Central memory CD8-positive, alpha-beta T cell (primary cell): Measurements from ENCODE around the gene PRKCA.

ENCODE experiments used
- ATAC-seq: fragments of 150-1000 bp; cut with Tn5 transposase; replicated peaks from 2 replicates; pipeline ENCODE4 v1.10.0; 2022; ENCODE audit warnings: mild to moderate bottlenecking, moderate FRiP score, moderate number of reproducible peaks; ENCODE audit not compliant: poor library complexity, severe bottlenecking; ENCODE audit errors: extremely low read depth
- DNase-seq, 2 donors: peaks; one replicate each; pipeline ENCODE4 v3.0.0; 2021; ENCODE audit warnings: low spot score in 2 of 2
- H3K27ac Mint-ChIP-seq: one replicate; pipeline ENCODE4 v1.8.0; 2022; ENCODE audit warnings: low read depth, mild to moderate bottlenecking, moderate library complexity, mixed read lengths
- H3K27me3 Mint-ChIP-seq: one replicate; pipeline ENCODE4 v1.8.0; 2022; ENCODE audit warnings: mixed read lengths
- H3K36me3 Mint-ChIP-seq: one replicate; pipeline ENCODE4 v1.8.0; 2022; ENCODE audit warnings: mild to moderate bottlenecking, moderate library complexity, mixed read lengths; ENCODE audit not compliant: insufficient read depth
- H3K4me1 Mint-ChIP-seq: one replicate; pipeline ENCODE4 v1.8.0; 2022; ENCODE audit warnings: mixed read lengths
- H3K4me3 Mint-ChIP-seq: one replicate; pipeline ENCODE4 v1.8.0; 2022; ENCODE audit warnings: mild to moderate bottlenecking, moderate library complexity, mixed read lengths
- H3K9me3 Mint-ChIP-seq: one replicate; pipeline ENCODE4 v1.8.0; 2022; ENCODE audit warnings: mixed read lengths

PRKCA gene

DNA sequence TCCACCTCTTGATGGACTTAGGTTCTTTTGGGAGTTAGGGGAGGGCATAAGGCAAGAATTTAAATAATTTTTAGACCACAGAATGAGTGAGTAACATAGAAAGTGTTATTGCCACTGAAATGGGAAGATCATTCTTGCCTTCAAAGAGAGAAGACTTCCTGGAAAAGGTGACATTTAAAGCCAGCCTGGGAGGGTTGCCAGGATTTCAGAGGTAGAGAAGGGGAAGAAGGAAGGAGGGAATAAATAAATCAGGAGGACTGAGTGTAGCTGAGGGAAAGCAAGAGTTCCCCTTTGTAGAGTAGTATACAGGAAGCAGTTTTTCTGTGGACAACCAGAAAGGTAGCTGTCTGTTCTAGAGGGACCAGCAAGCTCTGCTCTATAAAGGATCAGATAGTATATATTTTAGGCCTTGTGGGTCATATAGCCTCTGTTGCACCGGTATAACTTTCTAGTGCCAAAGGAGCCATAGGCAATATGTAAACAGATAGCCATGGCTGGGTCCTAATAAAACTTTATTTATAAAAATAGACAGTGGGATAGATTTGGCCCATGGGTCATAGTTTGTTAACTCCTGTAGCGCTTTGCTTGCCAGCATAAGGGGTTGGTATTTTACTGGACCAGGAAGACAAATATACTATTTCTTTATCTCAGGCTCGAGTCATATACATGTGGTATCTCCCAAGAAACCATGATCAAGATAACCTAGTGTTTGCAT lies 385.3 kb downstream of the PRKCA start:
- Mint-ChIP-seq H3K4me1 (peaks cover 10% of the 10 kb centered on the region), H3K27me3 (no peaks in the 10 kb centered on the region), H3K9me3 (no peaks in the 10 kb centered on the region), H3K4me3 (no peak overlapping the region), H3K27ac (no peak overlapping the region), H3K36me3 (peaks cover 5% of the 10 kb centered on the region)
- ATAC-seq (no peak), DNase-seq (no peak)

GRCh38 chr17:66689221-66689620 lies 386.8 kb downstream of the PRKCA start:
- ATAC-seq, result no peak
- Mint-ChIP-seq H3K4me1 (peaks cover 10% of the 10 kb centered on the region), H3K27me3 (no peaks in the 10 kb centered on the region), H3K27ac (no peak overlapping the region), H3K9me3 (no peaks in the 10 kb centered on the region), H3K4me3 (no peak overlapping the region), H3K36me3 (peaks cover 5% of the 10 kb centered on the region)
- DNase-seq, result no peak

GRCh38 chr17:66690166-66690565 lies 387.8 kb downstream of the PRKCA start:
- Mint-ChIP-seq H3K9me3 (no peaks in the 10 kb centered on the region), H3K27me3 (no peaks in the 10 kb centered on the region), H3K4me3 (no peak overlapping the region), H3K4me1 (peaks cover 10% of the 10 kb centered on the region), H3K36me3 (peaks cover 5% of the 10 kb centered on the region), H3K27ac (no peak overlapping the region)
- DNase-seq (no peak), ATAC-seq (no peak)

DNA sequence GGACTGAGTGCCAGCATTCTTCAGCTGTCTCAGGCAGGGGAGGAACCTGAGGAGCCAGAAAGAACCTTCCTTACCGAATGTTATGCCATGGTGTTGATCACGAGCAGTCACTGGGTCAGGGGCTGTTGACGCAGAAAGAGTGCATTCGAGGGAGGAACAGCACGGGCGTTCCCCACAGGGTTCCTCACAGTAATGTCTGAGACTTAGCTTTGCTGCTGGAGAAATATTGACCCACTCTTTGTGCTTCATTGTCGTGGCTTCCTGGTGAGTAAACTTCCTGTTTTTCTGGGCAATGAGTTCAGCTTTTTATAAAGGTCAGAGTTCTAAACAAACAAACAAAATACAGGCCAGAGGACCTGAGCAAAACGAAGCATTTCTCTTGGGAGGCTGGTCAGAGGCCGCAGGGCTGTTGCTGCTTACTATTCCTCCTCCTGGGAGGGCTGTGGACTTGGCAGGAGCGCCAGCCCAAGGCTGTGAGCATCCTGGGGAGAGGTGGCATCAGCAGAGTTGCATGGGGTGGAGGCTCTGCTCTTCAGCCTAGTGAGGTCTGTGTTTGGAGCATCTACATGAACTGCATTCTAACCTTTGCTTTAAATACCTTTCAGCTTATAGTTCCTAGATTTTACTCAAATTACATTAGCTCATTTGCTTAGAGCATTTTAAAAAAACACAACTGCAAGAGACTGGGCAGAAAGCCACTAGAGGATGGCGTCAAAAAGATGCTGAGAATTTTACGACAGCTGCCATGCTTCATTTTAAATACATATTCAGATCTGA lies 389.4 kb downstream of the PRKCA start:
- no peak for DNase-seq
- Mint-ChIP-seq H3K4me1 (peaks cover 10% of the 10 kb centered on the region), H3K27ac (no peak overlapping the region), H3K9me3 (no peaks in the 10 kb centered on the region), H3K4me3 (no peak overlapping the region), H3K36me3 (peaks cover 5% of the 10 kb centered on the region), H3K27me3 (no peaks in the 10 kb centered on the region)
- ATAC-seq, result no peak

DNA sequence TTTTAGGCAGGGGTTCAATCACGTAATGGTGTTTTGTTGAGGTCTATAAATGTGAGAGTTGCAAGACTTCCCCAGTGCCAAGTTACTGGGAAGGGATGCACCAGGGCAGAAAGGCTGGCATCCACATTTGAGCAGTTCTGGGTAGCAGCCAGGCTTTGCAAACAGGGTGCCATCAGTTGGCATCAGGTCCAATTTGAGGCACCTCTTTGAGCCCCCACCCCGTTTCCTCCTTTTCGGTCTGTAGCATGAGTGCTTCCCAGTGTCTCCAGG lies 389.9 kb downstream of the PRKCA start:
- no peaks in the 10 kb centered on the region for H3K9me3 Mint-ChIP-seq
- peaks cover 10% of the 10 kb centered on the region for H3K4me1 Mint-ChIP-seq
- ATAC-seq, result no peak
- no peak for DNase-seq
- H3K27ac Mint-ChIP-seq, result no peak overlapping the region
- no peak overlapping the region for H3K4me3 Mint-ChIP-seq
- H3K27me3 Mint-ChIP-seq, result no peaks in the 10 kb centered on the region
- H3K36me3 Mint-ChIP-seq, result peaks cover 8% of the 10 kb centered on the region

- no peak overlapping the region for H3K4me3 Mint-ChIP-seq
- peaks cover 10% of the 10 kb centered on the region for H3K4me1 Mint-ChIP-seq
- H3K27ac Mint-ChIP-seq, result no peak overlapping the region
- H3K36me3 Mint-ChIP-seq, result peaks cover 6% of the 10 kb centered on the region
- ATAC-seq (no peak), DNase-seq (no peak)
- H3K9me3 Mint-ChIP-seq, result peaks cover 8% of the 10 kb centered on the region
- no peaks in the 10 kb centered on the region for H3K27me3 Mint-ChIP-seq
These were observed 392.7 kb downstream of the PRKCA start for GRCh38 chr17:66695098-66695497.

DNA sequence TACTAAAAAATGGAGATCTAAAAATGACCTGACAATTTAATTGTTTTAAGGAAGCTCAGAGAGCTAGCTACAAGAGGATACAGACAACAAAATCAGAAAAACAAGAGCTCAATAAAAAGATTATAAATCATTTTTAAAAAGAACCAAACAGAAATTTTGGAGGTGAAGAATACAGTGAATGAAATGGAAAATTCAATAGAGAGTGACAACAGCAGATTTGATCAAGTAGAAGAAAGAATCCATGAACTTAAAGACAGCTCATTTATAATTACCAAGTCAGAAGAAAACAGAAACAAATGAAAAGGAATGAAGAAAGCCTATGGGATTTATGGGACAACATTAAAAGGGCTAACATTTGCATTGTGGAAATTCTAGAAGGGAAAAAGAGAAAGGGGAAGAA lies 395.9 kb downstream of the PRKCA start:
- Mint-ChIP-seq H3K27ac (no peak overlapping the region), H3K9me3 (peaks cover 8% of the 10 kb centered on the region), H3K4me3 (no peak overlapping the region), H3K27me3 (no peaks in the 10 kb centered on the region), H3K36me3 (peaks cover 8% of the 10 kb centered on the region), H3K4me1 (no peaks in the 10 kb centered on the region)
- ATAC-seq (no peak), DNase-seq (no peak)

GRCh38 chr17:66701462-66701861 lies 399.0 kb downstream of the PRKCA start:
- no peak overlapping the region for H3K4me3 Mint-ChIP-seq
- ATAC-seq, result no peak
- H3K27me3 Mint-ChIP-seq, result no peaks in the 10 kb centered on the region
- no peak for DNase-seq
- peaks cover 8% of the 10 kb centered on the region for H3K9me3 Mint-ChIP-seq
- no peaks in the 10 kb centered on the region for H3K4me1 Mint-ChIP-seq
- peaks cover 9% of the 10 kb centered on the region for H3K36me3 Mint-ChIP-seq
- no peak overlapping the region for H3K27ac Mint-ChIP-seq

- H3K36me3 Mint-ChIP-seq, result peaks cover 7% of the 10 kb centered on the region
- peaks cover 8% of the 10 kb centered on the region for H3K9me3 Mint-ChIP-seq
- H3K4me1 Mint-ChIP-seq, result no peaks in the 10 kb centered on the region
- no peak overlapping the region for H3K4me3 Mint-ChIP-seq
- no peaks in the 10 kb centered on the region for H3K27me3 Mint-ChIP-seq
- no peak overlapping the region for H3K27ac Mint-ChIP-seq
- no peak for DNase-seq
- ATAC-seq, result no peak
These were observed 399.9 kb downstream of the PRKCA start for GRCh38 chr17:66702106-66702936.

DNA sequence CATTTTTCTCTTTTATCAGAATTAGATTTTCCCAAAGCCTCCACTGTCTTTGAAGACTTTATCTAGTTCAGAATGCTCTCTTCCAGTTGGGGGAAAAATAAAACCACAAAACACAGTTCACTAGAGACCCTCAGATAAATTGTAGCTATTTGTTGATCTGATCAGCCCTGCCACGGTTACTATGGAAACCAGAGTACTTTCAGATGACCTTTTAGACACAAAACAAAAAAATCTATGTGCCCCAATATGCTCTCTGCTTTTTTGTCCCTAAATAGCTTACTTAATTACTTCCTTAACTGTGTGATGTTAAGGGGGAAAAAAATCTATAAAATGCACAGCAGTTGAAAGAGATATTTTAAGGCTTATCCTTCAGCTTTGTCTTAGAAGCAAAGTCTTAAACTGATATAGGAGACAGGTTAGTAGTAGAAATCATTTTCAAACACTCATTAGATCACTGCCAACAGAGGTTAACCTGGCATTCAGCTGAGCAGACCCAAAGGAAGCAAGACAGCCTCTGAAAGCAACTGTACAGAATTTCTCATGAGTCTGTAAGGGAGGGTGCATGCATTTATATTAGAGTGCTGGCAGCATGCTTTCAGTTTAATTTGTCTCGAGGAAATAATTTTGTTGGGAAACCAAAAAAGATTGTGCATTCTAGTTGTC lies 402.6 kb downstream of the PRKCA start:
- Mint-ChIP-seq H3K4me3 (no peak overlapping the region), H3K27ac (peak overlapping the region; percentile 16), H3K36me3 (peaks cover 5% of the 10 kb centered on the region), H3K4me1 (no peaks in the 10 kb centered on the region), H3K27me3 (no peaks in the 10 kb centered on the region), H3K9me3 (no peaks in the 10 kb centered on the region)
- DNase-seq (no peak), ATAC-seq (no peak)

DNA sequence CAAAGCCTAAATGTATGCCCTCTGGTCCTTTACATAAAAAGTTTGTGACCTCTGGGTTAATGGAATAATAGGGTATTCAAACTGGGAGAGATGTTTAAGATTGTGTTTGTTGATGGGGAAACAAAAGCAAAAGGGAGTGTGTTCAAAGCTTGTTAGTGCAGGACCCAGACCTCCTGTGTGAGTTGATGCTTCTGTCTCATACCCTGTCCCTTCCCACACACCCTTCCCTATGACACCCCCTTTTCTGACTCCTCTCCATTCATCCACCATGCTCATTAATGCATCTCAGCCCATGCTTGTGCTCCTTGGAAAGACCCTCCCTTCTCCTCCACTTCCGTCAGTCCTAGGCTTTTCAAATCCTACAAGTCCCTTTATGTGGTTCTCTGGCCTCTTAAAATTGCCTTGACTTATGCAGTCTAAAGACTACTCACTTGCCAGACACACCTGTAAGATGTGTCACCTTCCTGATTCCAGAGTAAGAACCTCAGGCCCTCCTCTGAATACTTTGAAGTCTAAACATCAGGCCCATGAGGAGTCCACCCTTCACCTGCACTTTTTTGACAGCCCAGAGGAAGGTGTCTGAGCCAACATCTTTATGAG lies 404.5 kb downstream of the PRKCA start:
- Mint-ChIP-seq H3K36me3 (peaks cover 3% of the 10 kb centered on the region), H3K27me3 (no peaks in the 10 kb centered on the region), H3K9me3 (no peaks in the 10 kb centered on the region), H3K27ac (no peak overlapping the region), H3K4me3 (no peak overlapping the region), H3K4me1 (peaks cover 8% of the 10 kb centered on the region)
- DNase-seq (no peak), ATAC-seq (no peak)

DNA sequence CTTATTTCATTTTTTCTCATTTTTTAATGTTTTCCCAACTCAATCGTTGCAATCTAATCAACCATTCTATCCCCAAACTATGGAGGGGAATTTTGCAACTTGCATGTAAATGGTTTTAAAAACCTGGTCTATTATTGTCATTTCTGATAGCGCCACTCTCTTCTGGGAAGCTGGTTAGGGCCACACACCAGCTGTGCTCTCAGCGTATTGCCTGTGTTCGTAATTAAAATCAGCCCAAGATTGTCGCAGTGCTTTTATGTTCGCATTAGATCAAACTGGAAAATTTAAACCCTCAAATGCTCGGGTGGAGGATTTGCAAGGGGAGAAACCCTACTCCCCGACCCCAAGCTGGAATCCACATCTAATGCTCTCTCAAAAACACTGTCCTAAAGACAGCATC lies 409.0 kb downstream of the PRKCA start:
- no peak overlapping the region for H3K4me3 Mint-ChIP-seq
- no peak for DNase-seq
- H3K27ac Mint-ChIP-seq, result no peak overlapping the region
- H3K4me1 Mint-ChIP-seq, result peaks cover 35% of the 10 kb centered on the region
- no peaks in the 10 kb centered on the region for H3K9me3 Mint-ChIP-seq
- H3K27me3 Mint-ChIP-seq, result no peaks in the 10 kb centered on the region
- H3K36me3 Mint-ChIP-seq, result peaks cover 2% of the 10 kb centered on the region
- ATAC-seq, result no peak
